ENCODE data around the gene ZBED6.

- TF ChIP-seq POLR2AphosphoS5 (IDR thresholded peaks at IDR 0.05; ENCODE audit: borderline replicate concordance, low read depth, low read length), result no peak
- TF ChIP-seq EZH2 (IDR thresholded peaks at IDR 0.05), result no peak
- TF ChIP-seq FOXP2 (optimal IDR thresholded peaks at IDR 0.05; ENCODE audit: control extremely low read depth, extremely low read length, insufficient read depth), result no peak
Measured at GRCh38 chr1:203760506-203760905, 34.9 kb upstream of the ZBED6 start.

Measured in SK-N-MC (cell line).